Activated naive CD4-positive, alpha-beta T cell treated with Interleukin-2 at 50 U/mL for 16 hours (primary cell): ENCODE measurements around the gene SLC12A2.
A peak's percentile ranks its signal among the peaks of the same experiment; 100 is the strongest.

Source experiments
- DNase-seq: peaks from one replicate; pipeline ENCODE4 v3.0.0-alpha.2; 2020

Gene SLC12A2

DNA sequence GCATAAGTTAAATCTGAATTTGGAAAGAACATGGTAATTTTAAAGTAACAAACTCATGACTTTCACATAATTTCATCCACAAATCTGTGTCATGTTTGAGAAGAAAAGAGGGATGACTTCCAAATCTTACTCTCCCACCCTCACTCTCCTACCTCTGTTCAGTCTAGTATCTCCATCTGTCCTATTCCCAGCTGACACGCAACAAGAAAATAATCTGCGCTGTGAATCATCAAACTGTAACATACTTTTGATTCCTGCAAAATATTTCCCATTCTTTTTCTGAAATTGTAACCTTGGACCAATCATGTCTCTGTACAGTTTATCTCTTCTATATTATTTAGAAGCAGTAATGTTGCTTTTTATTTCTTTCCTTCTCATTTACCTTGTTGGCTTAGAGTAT is 91.4 kb downstream of the SLC12A2 start:
- no peak for DNase-seq

DNA sequence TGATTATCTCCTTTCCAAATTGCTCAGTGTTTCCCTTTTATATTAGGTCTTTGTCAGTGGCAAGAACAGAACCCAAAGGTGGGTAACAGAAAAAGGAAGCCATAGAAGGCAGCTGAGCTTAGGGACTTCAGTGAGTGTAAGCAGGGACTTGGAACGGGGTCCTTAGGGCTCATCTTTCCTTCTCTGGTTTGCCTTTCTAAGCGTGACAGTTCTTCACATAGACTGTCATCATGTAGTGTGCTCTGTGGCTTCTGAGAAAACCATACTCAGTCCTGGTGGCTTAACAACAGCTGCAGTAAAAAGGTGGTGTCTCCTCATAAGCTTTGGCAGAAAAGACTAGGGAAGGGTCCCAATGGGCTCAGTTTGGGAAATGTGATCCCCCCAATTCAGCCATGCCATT is 108.8 kb downstream of the SLC12A2 start:
- no peak for DNase-seq

DNA sequence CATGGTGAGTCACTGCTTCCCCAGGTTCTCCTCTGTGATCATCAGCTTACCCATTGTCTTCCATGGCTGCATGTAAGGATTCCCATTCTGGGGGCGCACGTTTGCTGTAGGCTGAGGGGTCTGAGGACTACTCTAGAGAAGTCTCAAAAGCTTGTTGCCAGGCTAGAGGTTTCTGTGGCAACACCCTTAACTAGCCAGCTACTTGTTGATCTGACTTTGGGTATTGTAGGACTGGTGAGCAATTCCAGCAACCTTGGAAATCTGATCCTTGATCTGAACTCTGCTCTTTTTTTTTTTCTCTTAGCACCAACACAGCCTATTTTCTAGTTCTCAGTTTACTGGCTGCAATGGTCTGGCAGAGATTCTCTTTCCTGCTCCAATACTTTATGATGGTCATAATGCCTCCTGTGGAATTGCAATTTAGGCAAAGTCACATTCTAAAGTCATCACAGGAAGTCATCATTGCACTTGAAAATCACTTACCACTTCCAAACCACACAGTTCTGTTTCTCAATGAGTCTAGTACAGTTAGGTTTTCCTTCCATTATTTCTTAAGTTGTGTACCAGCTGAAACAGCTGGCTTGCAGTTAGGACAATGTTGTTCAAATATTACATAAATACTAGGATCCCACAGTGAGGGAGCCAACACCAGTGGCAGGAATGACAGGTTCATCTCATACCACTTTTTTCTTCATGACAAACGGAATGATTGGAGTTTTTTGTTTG is 110.3 kb downstream of the SLC12A2 start:
- DNase-seq: no peak

DNA sequence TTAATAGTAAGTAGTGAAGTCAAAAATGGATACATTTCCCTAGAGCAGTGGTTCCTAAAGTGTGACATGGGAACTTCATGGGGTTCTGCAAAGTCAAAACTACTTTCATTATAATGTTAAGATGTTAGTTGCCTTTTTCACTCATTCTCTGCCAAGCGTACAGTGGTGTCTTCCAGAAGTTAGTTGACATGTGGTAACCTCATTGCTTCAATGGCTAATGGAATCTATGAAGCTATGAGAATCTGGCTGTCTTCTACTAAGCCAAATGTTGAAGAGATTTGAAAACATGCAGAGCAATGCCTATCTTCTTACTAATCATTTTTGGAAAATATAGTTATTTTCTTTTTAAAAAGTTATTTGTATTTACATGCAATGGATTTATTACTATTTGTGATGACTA is 111.8 kb downstream of the SLC12A2 start:
- no peak for DNase-seq

DNA sequence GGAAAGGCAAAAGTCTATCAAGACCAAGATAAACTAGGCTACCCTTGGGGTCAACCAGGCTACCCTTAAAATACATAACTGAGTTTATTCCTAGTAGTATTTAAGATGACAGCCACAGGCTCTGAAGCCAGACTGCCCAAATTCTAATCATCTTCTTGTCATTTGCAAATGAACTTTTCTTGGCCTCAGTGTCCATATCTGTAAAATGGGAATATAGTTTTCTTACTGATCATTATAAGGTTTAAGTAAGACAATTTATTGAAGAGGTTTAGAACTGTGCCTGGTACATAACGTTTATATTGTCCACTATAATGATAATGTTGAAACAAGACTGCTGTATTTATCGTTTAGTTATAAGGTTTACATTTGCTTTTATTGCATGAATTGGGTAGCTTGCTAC is 112.5 kb downstream of the SLC12A2 start:
- no peak for DNase-seq

DNA sequence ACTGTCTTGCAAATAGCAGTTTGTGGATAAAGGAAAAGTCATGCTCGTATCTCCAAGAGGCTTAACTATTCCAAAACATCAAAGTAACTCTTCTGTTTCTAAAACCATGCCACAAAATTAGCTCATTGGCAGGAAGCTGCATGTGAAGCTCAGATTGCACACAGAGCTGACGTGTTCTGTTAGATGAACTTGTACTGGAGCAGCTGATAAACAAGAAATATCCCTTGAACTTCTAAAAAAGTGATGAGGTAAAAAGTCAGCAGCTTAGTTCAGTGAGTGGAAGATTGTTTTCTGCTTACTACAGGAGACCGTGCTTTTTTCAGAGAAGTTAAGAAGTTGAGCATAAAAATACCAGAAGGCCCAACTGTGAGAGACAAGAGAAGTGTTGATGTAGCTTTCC is 113.2 kb downstream of the SLC12A2 start:
- no peak for DNase-seq

DNA sequence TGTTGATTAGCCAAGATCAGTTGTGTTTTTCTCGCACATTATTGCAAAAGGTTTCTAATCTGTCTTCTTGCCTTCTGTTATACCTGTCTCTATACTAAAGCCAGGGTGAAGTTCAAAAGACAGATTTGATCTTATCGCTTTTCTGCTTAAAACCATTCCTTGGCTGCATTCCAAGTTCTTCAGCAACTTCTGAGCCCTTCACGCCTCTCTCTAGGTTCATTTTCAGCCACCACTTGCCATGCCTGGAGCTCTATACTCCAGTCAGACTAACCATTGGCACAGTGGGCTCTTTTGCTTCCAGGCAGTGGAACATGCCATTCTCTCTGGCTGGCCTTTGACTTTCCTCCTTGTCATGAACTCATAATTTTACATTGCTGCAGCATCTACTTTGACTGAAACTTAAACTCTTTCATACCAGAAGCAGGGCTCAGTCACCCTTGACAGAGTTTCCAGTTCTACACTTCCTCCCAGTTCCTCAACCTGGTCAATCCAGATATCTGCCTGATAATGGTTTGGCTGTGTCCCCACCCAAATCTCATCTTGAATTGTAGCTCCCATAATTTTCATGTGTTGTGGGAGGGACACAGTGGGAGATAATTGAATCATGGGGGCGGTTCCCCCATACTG is 114.4 kb downstream of the SLC12A2 start:
- no peak for DNase-seq

DNA sequence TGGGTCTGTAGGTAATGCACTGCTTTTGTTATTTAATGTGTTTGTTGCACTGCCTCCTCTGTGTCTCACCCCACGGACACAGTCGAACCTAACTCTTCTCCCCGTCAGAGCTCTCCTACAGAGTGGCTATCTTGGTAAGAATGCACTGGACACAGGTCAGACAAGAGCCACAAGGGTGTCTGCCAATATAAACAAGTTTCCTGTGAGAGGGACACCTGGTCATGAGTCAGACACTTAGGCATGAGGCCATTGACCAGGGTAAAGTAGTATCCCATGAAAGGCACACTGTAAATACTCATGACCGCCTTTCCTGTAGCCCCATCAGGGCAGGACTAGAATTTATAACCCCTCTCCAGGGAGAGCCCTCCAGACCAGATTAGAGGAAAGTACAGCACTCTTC is 115.5 kb downstream of the SLC12A2 start:
- no peak for DNase-seq

DNA sequence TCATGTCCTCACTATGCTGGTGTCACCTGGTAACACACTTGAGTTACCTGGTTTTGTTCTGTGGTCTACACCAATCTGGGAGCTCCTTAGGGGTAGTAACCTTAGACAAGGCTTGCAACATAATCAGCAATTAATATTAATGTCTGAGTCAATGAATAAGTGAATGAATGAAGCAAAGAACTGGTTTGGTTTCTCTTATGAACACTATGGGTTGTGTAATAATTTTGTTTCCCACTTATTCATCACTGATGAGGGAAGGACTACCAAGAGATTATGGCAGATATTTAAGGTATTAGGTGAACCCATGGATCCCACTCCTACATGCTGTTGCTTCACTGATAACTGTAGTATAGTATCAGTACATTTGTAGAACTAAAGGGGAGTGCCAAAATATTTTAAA is 116.0 kb downstream of the SLC12A2 start:
- DNase-seq: no peak

DNA sequence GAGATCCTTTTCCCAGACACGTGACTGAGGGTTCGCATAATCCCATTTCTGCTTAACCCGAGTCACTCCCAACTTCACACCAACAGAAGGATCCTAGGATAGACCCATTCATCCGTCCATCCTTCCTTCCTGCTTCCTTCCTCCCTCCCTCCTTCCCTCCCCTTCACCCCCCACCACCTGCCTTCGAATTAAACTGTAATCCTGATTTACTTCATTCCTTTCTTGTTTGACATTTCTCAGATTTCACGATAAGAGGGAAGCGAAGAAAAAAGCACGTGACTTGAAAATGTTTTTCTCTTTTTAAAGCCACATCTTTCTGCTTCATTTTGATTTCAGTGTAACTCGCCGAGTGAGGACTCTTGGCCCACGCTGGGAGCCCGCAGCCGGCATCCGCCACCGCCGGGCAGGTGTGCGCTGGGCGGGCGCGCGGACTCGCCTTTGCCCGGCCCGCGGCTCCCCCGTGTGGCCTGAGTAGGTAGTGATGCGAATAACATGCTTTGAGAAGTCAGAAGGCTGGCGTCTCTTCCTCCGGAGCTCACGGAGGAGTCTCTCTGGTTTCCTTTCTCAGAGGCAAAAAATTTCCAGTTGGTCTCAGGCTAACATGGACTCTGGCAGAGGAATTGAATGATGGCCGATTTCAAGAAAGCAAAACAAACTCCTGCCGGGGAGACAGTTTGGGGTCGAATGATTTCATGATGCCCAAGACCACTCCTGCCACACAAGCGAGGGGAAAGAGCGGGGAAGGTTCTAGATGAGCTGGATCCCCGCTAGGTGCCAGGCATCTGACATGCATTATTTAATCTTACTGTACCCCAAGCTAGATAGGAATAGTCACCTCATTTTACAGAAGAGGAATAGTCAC is 117.7 kb downstream of the SLC12A2 start:
- DNase-seq: peak; percentile 82

DNA sequence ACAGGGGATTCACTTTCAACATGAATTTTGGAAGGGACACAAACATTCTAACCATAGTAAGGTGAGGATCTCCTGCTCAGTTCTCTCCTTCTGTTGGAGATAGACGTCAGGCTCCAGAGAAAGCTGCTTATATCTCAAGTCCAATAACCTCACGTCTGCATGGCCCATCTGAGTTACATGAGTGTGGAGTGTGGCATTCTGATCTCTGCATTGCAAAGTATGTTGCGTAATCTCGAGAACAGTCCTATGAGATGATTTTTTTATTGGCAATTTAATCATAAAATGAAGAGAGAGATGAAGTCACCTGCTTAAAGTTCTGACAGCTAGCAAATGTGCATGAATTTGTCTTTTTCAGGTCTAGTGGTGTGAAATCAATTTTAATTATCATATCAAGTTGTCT is 118.8 kb downstream of the SLC12A2 start:
- no peak for DNase-seq

DNA sequence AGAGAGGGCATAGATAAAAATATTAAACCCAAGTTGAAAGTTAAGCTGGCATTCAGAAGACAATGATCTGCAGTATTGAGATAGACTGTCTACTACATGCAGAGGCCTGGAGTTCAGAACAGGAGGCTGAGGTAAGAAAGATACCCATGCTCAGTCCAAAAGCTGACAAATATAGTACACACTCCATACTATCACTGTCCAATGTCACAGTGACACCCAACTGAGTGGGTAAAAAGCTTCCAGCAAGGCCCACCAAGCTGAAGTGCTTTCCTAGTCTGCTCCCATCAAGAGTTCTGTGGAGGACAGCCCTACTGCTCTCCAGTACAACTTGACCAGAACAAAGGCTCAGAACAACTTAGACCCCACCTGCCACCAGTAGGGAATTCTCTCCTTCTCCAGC is 124.9 kb downstream of the SLC12A2 start:
- DNase-seq: no peak

DNA sequence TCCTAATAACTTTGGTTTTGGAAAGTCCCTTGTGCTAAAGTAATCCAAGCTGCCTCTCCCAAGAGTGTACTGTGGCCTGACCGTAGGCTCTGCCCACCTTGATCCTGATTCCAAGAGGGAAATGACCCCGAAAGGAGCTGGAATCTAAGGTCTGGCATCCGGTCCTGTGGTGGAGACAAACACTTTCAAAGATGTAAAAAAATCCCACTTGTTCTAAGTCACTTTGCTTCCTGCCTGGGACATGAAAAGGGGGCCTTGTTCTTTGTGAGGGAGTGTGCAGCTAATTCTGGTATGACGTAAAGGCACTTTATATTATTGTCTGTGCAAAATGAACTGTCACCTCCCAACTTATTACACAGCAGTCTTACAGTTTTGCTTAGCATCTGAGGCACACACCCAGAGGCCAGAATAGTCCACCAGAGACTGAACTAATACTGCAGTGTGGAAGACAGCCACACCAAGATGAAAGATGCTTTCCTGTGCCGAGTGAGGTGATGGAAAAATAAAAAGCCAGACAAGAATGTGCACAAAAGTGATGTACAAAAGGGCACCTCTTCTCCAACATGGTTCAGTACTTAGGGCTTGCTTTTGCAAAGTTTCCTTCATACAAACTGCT is 128.7 kb downstream of the SLC12A2 start:
- DNase-seq: no peak

DNA sequence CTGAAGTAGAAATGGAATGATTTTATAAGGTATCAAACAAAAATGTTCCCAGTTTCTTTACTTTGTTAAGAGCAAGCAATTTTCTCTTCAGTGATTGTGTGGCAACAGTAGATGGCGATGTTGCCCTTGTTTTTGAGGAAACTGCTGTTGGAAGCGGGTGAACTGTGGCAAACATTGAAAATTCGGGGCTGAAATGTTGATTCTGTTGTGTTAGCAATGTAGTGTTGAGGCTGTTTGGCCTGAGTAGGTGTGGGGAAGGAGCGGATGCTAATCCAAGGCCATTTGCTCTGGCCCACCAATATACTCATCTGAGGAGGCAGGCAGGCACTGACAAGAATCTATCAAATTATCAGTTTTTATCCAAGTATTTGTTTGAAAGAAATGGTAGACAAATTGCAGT is 129.8 kb downstream of the SLC12A2 start:
- DNase-seq: peak; percentile 16

DNA sequence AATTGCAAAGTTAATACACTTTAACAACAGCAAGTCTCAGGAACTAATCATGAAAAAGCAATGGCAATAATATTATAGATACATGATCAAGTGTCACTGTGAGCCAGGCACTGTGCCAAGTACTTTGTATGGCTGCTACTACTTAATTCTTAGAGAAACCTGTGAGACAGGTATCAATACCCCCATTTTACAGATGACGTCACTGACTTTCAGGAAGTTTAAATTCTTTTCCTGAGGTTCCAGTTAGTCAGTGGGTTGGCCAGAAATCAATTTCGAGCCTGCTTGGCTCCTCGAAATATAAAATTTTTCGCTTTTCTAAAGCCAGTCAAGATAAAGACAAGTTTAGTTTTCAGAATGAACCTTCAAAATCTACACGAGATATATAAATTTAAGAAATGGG is 130.3 kb downstream of the SLC12A2 start:
- no peak for DNase-seq

DNA sequence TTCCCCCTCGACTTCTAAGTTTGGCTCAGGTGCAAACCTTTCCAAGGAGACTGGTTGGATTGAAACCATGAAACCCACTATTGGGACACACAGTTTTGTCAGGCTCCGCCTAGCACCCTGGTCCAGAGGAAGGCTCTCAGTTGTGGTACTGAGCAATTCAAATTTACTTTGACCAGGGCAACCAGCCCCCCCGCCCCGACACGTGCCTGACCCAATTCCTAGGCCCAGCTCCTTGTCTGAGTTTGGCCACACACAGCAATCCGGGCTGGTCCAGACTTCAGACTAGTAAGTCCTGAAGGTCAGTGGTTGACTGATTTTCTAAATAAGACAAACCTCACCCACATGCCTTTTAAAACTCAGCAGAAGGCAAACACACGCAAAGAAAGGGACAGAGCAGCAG is 132.7 kb downstream of the SLC12A2 start:
- DNase-seq: no peak

DNA sequence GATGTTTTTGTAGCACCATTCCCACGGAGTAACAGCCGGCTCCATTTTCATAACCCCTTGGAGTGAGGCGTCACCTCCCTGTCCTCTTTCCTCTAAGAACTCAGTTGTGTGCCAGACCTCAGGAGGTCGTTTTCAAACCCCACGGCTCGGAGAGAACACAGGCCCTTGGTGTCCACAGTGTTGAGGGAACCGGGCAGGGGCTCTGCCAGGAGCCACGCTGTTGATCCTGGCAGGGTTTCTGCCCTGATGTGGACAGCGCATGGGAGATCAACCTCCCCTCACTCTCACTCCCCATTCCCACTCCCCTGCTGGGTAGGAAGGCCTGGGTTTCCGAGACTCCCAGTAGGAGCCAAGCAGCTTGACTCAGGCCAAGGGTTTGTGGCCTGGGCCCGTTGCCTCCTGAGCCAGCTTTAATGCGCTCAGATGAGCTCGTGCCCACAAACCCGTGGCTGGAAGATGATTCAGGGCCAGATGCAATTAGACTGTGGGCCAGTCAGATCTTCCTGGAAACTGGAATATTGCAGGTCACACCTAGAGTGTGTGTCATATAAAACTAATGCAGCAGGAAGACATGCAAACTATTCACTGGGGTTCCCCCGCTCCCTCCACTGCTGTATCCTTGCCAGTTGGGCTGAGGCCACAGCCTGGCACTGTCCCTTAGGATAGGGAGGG is 133.4 kb downstream of the SLC12A2 start:
- no peak for DNase-seq

DNA sequence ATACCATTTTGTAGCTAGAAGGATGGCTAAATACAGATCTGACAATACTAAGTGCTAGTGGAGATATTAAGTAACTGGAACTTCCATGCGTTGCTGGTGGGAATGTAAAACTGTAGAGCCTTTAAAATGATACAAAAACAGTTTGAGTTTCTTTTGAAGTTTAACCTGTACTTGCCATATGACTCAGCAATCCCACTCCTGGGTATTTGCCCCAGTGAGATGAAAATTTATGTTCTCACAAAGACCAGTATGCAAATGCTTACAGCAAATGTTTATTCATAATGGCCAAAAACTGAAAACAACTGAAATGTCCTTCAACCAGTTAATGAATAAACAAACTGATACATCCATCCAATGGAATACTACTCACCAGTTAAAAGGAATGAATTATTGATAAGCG is 137.3 kb downstream of the SLC12A2 start:
- DNase-seq: no peak

DNA sequence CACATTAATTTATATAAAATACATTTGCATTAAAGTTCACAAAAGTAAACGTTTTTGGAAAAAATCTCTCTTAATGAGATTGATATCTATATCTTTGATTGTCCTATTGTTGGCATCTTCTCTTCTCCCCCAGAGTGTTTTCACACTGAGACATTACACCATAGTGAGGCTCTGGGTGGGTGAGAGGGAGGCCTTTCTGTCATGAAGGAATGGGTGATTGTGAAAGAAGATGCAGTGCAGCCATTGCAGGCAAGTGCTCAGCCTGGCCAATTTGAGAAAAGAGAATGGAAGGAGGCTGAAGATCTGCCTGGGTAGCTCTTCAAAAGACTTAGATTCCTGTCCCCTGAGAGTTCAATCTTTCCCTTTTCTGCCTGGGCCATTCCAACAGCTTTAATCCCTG is 140.8 kb downstream of the SLC12A2 start:
- DNase-seq: no peak

DNA sequence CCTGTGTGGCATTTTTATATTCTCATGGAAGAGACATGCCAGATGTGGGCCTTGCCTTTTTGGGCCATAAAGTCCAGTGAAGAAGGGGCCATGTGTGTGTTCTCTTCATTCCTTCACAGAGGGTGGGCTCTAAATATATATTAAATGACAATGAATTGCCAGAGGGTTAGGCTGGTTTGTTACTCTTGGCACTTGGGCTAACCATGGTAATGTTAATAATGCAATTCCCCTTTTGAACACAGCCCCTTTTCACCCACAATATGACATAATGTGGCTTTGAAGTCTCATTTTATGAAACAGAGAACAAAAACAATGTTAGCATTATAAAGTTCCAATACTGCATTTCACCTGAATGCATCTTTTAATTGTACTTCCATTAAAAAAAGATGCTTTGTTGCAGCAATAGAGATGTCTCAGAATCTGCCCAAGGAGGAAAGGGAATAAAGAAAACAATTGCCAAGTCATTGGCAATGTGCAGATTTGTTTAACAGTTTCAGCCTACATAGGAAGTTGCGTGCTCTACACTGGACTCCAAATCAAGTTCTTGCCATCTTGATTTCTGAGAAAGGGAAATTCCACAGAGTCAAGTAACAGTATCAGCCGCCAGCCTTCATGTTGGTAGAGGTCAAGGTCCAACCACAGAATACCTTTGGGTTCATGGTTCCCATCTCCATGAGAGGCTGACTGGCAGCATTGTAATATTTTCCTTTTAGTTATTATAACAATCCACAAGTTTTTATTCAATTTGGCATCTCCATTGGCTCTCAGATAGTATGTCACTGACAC is 141.9 kb downstream of the SLC12A2 start:
- no peak for DNase-seq

DNA sequence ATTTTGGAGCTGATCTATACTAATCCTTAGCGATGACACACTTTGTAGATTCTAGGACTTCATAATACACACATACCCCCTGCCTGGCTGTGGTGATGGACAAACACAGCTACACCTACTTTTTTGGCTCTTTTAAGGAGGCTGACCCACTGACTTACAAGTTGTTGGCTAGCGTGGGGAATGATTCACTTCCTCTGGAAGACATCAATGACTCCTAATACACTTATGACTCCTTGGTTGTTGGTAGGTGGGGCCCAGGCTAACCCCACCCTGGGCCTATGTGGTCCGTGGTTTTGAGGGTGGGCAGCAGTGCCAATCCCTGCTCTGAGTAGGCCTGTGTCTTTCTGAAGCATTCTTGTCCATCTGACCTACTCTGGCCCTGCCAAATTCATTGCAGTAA is 144.4 kb downstream of the SLC12A2 start:
- DNase-seq: no peak

DNA sequence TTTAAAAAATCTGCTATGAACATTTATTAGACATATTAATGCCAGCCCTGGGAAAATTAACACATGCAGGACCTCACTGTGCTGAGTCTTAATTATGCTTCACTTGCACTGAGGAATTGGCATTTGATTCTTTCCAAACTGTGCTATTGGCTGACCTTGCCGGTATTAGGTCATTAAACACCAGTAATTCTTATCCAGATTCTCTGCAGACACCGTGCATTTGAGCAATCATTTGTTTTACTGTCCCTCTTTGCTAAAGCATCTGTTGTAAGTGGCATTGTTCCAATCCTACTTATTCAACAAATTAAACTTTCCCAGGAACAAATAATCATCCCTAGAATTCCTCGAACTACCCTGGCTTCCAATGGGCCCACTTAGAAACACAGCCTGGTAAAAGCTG is 145.0 kb downstream of the SLC12A2 start:
- DNase-seq: no peak
